ENCODE measurements around the gene PZP. TPM values are rescaled to one million over a fixed set of nuclear protein-coding genes. Genes with fewer than 3 reads are reported as not detected.

Gene PZP
- total and polyA plus RNA-seq, 2 of the 8 experiments (the other 6 are each of a cell fraction or from before 2014, with no cell fraction given), result 0.08 TPM; not detected in 1

DNA sequence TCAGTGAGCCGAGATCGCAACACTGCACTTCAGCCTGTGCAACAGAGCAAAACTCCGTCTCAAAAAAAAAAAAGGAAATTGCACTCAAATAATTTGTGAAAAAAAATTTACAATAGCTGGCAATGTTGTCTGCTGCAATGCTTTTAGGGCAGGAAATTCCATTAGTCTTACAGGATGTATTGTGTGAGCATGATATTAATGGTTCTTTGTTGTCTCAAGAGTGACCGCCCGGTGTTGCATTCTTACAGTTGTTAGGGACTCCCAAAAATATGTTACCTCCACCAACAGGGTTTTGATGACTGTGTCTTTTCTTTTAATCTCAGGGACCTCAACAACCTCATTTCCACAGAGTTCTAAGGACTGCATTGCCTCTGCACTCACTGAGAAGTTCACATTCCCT is 44.8 kb downstream of the PZP start:
- H3K4me3 ChIP-seq (ENCODE audit: extremely low read depth in 1 of 4, insufficient read depth in 2 of 4, low read depth in 3 of 4, low read length in 4 of 4), result no peak overlapping the region
- DNase-seq (ENCODE audit: low read depth in 1 of 2, low spot score in 2 of 2), result no peak
- POLR2A ChIA-PET (ENCODE audit: partially characterized antibody), result no interaction called here
- peaks cover 0 to 2% (median 0%) of the 10 kb centered on the region in 4 experiments; a peak in 1 of 7 replicates for H3K4me1 ChIP-seq (replicated peaks in 1 of 4; ENCODE audit: control insufficient read depth in 3 of 4, insufficient read depth in 4 of 4, low read length in 3 of 4)
- H2BK5ac ChIP-seq (ENCODE audit: low read depth, low read length), result no peak overlapping the region
- no peak overlapping the region for H3K56ac ChIP-seq (replicated peaks; ENCODE audit: insufficient read length, low read depth, low read length)
- no peak overlapping the region for H3K4ac ChIP-seq (replicated peaks; ENCODE audit: insufficient read length, low read depth, low read length)
- H3K27ac ChIP-seq (ENCODE audit: low read depth, low read length), result no peak overlapping the region
- H3K4me2 ChIP-seq (ENCODE audit: insufficient read depth in 1 of 2, low read depth in 2 of 2, low read length in 2 of 2), result no peak overlapping the region
- no peaks in the 10 kb centered on the region for H4K20me1 ChIP-seq (replicated peaks in 1 of 2; ENCODE audit: control insufficient read depth in 1 of 2, insufficient read depth in 2 of 2, low read length in 2 of 2)
- H3K23ac ChIP-seq (ENCODE audit: insufficient read length), result no peak overlapping the region
- H2BK12ac ChIP-seq (ENCODE audit: low read depth, low read length), result no peak overlapping the region
- no peak overlapping the region for H4K91ac ChIP-seq (replicated peaks; ENCODE audit: insufficient read length, low read length)
- no peaks in the 10 kb centered on the region for H3K27me3 ChIP-seq (replicated peaks in 1 of 4; ENCODE audit: control insufficient read depth in 3 of 4, extremely low read depth in 1 of 4, insufficient read depth in 3 of 4, low read length in 3 of 4)
- H2AFZ ChIP-seq (ENCODE audit: low read length), result no peak overlapping the region
- no peak overlapping the region for H2AK5ac ChIP-seq (ENCODE audit: low read depth, low read length)
- no peak overlapping the region for H2BK120ac ChIP-seq (replicated peaks; ENCODE audit: low read depth, low read length)
- no peak overlapping the region for H4K5ac ChIP-seq (ENCODE audit: insufficient read length, low read depth, low read length)
- no peak overlapping the region for H3K18ac ChIP-seq (ENCODE audit: extremely low read depth, low read length)
- no peak overlapping the region for H3K14ac ChIP-seq (ENCODE audit: insufficient read length)
- H3K79me2 ChIP-seq (ENCODE audit: control insufficient read depth in 1 of 2, insufficient read depth in 2 of 2, low read length in 2 of 2), result no peaks in the 10 kb centered on the region
- no peak overlapping the region for H4K8ac ChIP-seq (ENCODE audit: extremely low read depth, insufficient read depth, low read length)
- no peaks in the 10 kb centered on the region for H3K9me3 ChIP-seq (ENCODE audit: insufficient read depth in 2 of 2, low read depth in 1 of 2, low read length in 1 of 2)
- no peaks in the 10 kb centered on the region for H3K36me3 ChIP-seq (ENCODE audit: control insufficient read depth in 2 of 4, insufficient read depth in 4 of 4, low read length in 3 of 4)
- CTCF ChIA-PET (ENCODE audit: partially characterized antibody), result no interaction called here
- 92% methylated on average over 5 of the region's 5 CpGs; no CpG with 5 or more reads in 1 of the 2 experiments for WGBS, 2 experiments (ENCODE audit: extremely low coverage in 1 of 2, insufficient coverage in 1 of 2, insufficient read length in 1 of 2, insufficient replicate concordance in 2 of 2, low coverage in 1 of 2, low lambda C conversion rate in 2 of 2, missing lambda C conversion rate in 1 of 2)
- no peak overlapping the region for H3K9ac ChIP-seq (replicated peaks in 1 of 4; ENCODE audit: extremely low read depth in 1 of 4, low read depth in 3 of 4, low read length in 3 of 4)
- no peak for FAIRE-seq
- H3K23me2 ChIP-seq (ENCODE audit: low read depth, low read length), result no peaks in the 10 kb centered on the region
- no peak overlapping the region for H2BK15ac ChIP-seq (ENCODE audit: low read length)
- no peak overlapping the region for H2BK20ac ChIP-seq (ENCODE audit: low read length)
- no peaks in the 10 kb centered on the region for H3K79me1 ChIP-seq (ENCODE audit: low read depth, low read length)
- TF ChIP-seq EGR1 (IDR thresholded peaks at IDR 0.05; ENCODE audit: borderline replicate concordance, low read depth, low read length) (no peak), TAF1 (IDR thresholded peaks at IDR 0.05; ENCODE audit: low read depth, low read length) (no peak), CHD2 (IDR thresholded peaks at IDR 0.05; ENCODE audit: low read length) (no peak), PHF8 (conservative IDR thresholded peaks at IDR 0.05; ENCODE audit: low read depth, low read length) (no peak), KDM5A (IDR thresholded peaks at IDR 0.05; ENCODE audit: low read length) (no peak), BACH1 (IDR thresholded peaks at IDR 0.05; ENCODE audit: low read length) (no peak), CREB1 (IDR thresholded peaks at IDR 0.05) (no peak)
- TF ChIP-seq, protein P1, sequence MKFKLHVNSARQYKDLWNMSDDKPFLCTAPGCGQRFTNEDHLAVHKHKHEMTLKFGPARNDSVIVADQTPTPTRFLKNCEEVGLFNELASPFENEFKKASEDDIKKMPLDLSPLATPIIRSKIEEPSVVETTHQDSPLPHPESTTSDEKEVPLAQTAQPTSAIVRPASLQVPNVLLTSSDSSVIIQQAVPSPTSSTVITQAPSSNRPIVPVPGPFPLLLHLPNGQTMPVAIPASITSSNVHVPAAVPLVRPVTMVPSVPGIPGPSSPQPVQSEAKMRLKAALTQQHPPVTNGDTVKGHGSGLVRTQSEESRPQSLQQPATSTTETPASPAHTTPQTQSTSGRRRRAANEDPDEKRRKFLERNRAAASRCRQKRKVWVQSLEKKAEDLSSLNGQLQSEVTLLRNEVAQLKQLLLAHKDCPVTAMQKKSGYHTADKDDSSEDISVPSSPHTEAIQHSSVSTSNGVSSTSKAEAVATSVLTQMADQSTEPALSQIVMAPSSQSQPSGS (IDR thresholded peaks at IDR 0.05; ENCODE audit: low read length), result no peak
